Testis (tissue), 3 donors: ENCODE data around the gene SETD2. TPM values are rescaled to one million over a fixed set of nuclear protein-coding genes. Genes with fewer than 3 reads are reported as not detected.

Experiments
- DNase-seq: peaks from one replicate; pipeline ENCODE4 v3.0.0-alpha.2; 2019
- H3K27ac ChIP-seq, 2 donors: fragments of 200-600 bp; sonication (generic); one replicate each; pipeline ENCODE4 v1.5.1; 2019
- H3K27me3 ChIP-seq: fragments of 200-600 bp; sonication (generic); one replicate; pipeline ENCODE4 v1.5.1; 2019
- H3K36me3 ChIP-seq: fragments of 200-600 bp; sonication (generic); one replicate; pipeline ENCODE4 v1.5.1; 2017; ENCODE audit warnings: low read depth; ENCODE audit errors: missing control alignments
- H3K4me1 ChIP-seq: fragments of 200-600 bp; sonication (generic); one replicate; pipeline ENCODE4 v1.5.1; 2019
- H3K4me3 ChIP-seq, 2 donors: fragments of 200-600 bp; sonication (generic); one replicate each; pipeline ENCODE4 v1.5.1; 2017 to 2019
- H3K9me3 ChIP-seq: fragments of 200-600 bp; sonication (generic); one replicate; pipeline ENCODE4 v1.5.1; 2017
- POLR2A ChIP-seq: fragments of 450-650 bp; IDR thresholded peaks from one replicate; pipeline ENCODE4 v1.6.1; 2017; ENCODE audit warnings: antibody characterized with exemption, mild to moderate bottlenecking, moderate library complexity
- WGBS, 2 donors: methylation state at CpG; one replicate each; pipeline ENCODE4 v1.1.5; 2018; 5-methylcytosine and 5-hydroxymethylcytosine counted together
- intact Hi-C: fragments of 100-400 bp; cut with DNase I; formaldehyde crosslinking; loops from one replicate; pipeline ENCODE4 v1.15.1; 2023; ENCODE audit warnings: low total_unique reads
- polyA plus RNA-seq: library from polyadenylated mRNA; stranded (reverse); fragments of 350-450 nt; fragmentation: Illumina TruSeq; extraction: RNeasy Lipid Tissue Mini Kit (QIAGEN cat#74804); gene quantifications from one replicate; pipeline ENCODE4 v1.2.3, GENCODE V29; 2014; ENCODE audit warnings: low read depth, low replicate concordance; ENCODE audit not compliant: insufficient read depth
- total RNA-seq, 2 donors: library from RNA; depleted of rRNA; stranded (reverse); fragments of >200 nt; gene quantifications; one replicate each; pipeline ENCODE4 v1.2.3, GENCODE V29; 2016
- TF ChIP-seq, protein P1 (sequence below), 3 experiments: fragments of 450-650 bp in 2 of 3; fragments of 200-600 bp in 1 of 3; sonication (generic) in 1 of 3; IDR thresholded peaks; one replicate each; pipeline ENCODE4 v1.5.1; 2016 to 2019; ENCODE audit warnings: antibody characterized with exemption in 3 of 3, mild to moderate bottlenecking in 2 of 3, moderate library complexity in 1 of 3

Gene SETD2
- total and polyA plus RNA-seq, 3 donors from 2014 or later, result 37.1 to 95.2 (median 76.7) TPM

DNA sequence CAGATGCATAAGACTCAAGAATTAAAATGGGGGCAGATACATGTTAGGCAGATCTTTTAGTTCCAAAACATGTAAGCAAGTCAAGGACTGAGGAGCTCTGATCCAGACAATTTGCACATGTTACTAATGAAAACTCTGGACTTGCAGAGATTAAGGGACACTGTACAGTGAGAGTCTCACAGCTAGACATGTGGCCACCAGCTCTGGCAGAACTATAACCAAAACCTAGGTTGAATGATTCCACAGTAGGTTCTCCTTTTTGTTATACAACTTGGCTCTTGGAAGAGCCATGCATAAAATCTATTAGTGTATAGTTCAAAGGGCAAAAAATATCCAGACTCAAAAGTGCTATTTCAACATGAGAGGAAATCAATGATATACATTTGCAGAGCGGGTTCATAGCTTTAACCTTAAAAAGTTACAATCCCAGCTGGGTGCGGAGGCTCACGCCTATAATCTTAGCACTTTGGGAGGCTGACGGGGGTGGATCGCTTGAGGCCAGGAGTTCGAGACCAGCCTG, 61.8 kb downstream of the SETD2 start:
- H3K9me3 ChIP-seq, result no peaks in the 10 kb centered on the region
- intact Hi-C loops, result no loop called here
- DNase-seq, result no peak
- H3K27me3 ChIP-seq, result no peaks in the 10 kb centered on the region
- TF ChIP-seq, protein P1, sequence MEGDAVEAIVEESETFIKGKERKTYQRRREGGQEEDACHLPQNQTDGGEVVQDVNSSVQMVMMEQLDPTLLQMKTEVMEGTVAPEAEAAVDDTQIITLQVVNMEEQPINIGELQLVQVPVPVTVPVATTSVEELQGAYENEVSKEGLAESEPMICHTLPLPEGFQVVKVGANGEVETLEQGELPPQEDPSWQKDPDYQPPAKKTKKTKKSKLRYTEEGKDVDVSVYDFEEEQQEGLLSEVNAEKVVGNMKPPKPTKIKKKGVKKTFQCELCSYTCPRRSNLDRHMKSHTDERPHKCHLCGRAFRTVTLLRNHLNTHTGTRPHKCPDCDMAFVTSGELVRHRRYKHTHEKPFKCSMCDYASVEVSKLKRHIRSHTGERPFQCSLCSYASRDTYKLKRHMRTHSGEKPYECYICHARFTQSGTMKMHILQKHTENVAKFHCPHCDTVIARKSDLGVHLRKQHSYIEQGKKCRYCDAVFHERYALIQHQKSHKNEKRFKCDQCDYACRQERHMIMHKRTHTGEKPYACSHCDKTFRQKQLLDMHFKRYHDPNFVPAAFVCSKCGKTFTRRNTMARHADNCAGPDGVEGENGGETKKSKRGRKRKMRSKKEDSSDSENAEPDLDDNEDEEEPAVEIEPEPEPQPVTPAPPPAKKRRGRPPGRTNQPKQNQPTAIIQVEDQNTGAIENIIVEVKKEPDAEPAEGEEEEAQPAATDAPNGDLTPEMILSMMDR (IDR thresholded peaks at IDR 0.05), result no peak
- TF ChIP-seq POLR2A, result no peak
- H3K4me3 ChIP-seq, result no peak overlapping the region
- no peaks in the 10 kb centered on the region for H3K4me1 ChIP-seq
- H3K36me3 ChIP-seq, result no peaks in the 10 kb centered on the region
- H3K27ac ChIP-seq, result no peak overlapping the region
- WGBS, 2 donors, result 95 to 96% methylated on average over 6 of the region's 6 CpGs

DNA sequence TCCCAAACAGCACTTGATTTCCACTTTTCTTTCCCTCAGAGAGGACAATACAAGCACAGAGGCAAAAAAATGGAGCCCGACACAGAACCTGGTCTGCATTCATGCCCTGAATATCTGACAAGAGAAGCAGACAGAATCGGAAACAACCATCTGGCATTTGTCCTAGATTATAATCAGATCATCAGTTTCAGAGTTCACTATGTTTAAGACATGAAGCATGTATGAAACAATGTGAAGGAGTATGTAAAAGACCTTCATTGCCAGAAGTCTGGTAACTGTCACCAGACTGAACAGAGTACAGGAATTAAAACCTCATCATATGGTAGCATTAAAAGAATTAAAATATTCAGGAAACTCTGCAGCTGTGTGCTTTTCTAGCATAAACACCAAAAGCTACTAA, 65.0 kb downstream of the SETD2 start:
- no peak for DNase-seq
- no peaks in the 10 kb centered on the region for H3K9me3 ChIP-seq
- H3K27me3 ChIP-seq, result no peaks in the 10 kb centered on the region
- no peak overlapping the region for H3K4me3 ChIP-seq
- intact Hi-C loops, result no loop called here
- no peak for TF ChIP-seq POLR2A
- TF ChIP-seq, protein P1 (IDR thresholded peaks at IDR 0.05), result no peak
- H3K27ac ChIP-seq, result no peak overlapping the region
- H3K4me1 ChIP-seq, result no peaks in the 10 kb centered on the region
- H3K36me3 ChIP-seq, result no peaks in the 10 kb centered on the region
- WGBS, 2 donors, result 87 to 94% methylated on average over 2 of the region's 2 CpGs

DNA sequence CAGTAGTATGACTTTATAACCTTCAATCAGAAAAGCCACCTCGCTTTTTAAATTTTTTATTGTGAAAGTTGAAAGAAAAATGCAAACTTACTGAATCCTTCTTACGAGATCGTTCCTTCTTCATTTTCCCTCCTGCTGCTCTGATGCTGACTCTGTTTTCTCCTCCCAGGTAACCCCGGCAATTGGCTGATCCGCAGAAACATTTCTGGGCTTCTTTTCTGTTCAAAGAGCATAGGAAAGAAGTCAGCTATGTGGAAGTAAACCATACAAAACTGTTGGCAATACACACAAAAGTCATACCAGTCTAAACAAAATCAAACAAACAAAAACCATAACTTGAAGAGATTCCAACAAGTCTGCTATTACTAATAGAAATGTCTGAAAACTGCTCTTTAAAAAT, 66.0 kb downstream of the SETD2 start:
- intact Hi-C loops, result no loop called here
- WGBS, 2 donors, result 91 to 95% methylated on average over 5 of the region's 5 CpGs
- no peak for DNase-seq
- H3K27me3 ChIP-seq, result no peaks in the 10 kb centered on the region
- no peak overlapping the region for H3K27ac ChIP-seq
- no peaks in the 10 kb centered on the region for H3K4me1 ChIP-seq
- TF ChIP-seq, protein P1 (IDR thresholded peaks at IDR 0.05), result no peak
- TF ChIP-seq POLR2A, result no peak
- no peak overlapping the region for H3K4me3 ChIP-seq
- H3K9me3 ChIP-seq, result no peaks in the 10 kb centered on the region
- H3K36me3 ChIP-seq, result no peaks in the 10 kb centered on the region

DNA sequence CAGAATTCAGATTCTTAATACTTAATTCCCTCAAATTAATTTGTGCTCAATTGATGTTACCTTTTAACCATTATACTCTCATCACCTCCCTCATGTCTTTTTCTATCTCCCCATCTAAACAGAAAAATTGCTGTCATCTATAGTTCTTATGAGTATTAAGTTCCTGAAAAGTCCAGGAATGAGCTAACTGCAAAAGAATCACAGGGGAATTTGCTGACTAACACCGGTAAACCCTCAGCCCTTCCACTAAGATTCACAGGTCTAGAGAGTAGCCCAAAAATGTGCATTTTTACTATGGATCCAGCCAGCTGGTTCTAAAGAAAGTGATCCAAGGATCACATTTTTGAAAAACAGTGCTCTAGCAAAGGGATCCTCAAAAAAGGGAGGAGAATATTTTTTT, 67.0 kb downstream of the SETD2 start:
- Histone ChIP-seq H3K27ac (no peak overlapping the region), H3K9me3 (no peaks in the 10 kb centered on the region), H3K4me3 (no peak overlapping the region), H3K27me3 (no peaks in the 10 kb centered on the region), H3K36me3 (no peaks in the 10 kb centered on the region), H3K4me1 (no peaks in the 10 kb centered on the region)
- TF ChIP-seq, protein P1 (IDR thresholded peaks at IDR 0.05), result no peak
- no peak for TF ChIP-seq POLR2A
- no peak for DNase-seq
- intact Hi-C loops, result no loop called here
- 57 to 86% methylated on average over 1 of the region's 1 CpG for WGBS, 2 donors

DNA sequence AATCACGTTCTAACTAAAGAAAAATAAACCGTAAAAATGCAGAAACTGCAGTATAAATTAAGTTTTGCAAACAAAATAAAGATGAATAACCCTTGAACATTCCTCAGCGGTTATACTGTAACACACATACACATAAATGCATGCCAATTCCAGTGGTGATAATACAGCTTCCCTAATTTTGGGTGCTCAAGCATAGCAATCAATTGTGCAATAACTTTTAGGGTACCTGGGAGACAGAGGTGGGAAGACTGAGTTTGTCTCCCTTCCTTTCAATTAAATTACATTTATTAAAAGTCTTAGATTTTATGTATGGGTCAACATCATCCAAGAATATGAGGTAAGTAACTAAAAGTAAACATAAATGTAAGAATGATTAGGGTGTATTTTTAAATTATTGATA, 71.8 kb downstream of the SETD2 start:
- intact Hi-C loops, result no loop called here
- Histone ChIP-seq H3K4me1 (no peaks in the 10 kb centered on the region), H3K4me3 (no peak overlapping the region), H3K9me3 (no peaks in the 10 kb centered on the region), H3K27ac (no peak overlapping the region), H3K36me3 (no peaks in the 10 kb centered on the region), H3K27me3 (no peaks in the 10 kb centered on the region)
- WGBS, 2 donors, result 89 to 94% methylated on average over 3 of the region's 3 CpGs
- no peak for DNase-seq
- TF ChIP-seq POLR2A, result no peak
- TF ChIP-seq, protein P1 (IDR thresholded peaks at IDR 0.05), result no peak
